Astrocyte of the spinal cord (primary cell): ENCODE measurements around the gene ZNRD2.

Source experiments
- DNase-seq: peaks from one replicate; pipeline ENCODE4 v3.0.0; 2011; ENCODE audit warnings: low read depth, low spot score
- H3K4me3 ChIP-seq: 2 replicates; pipeline ENCODE4 v1.5.1; 2011; ENCODE audit warnings: low read depth, mild to moderate bottlenecking, low read length, moderate library complexity
- in situ Hi-C: cut with HindIII; loops from 2 replicates; pipeline ENCODE4 v1.10.0; 2017; ENCODE audit warnings: low sequenced_read_pairs
- TF ChIP-seq, protein P1 (sequence below): IDR thresholded peaks from 2 replicates; pipeline ENCODE4 v1.5.1; 2012; ENCODE audit warnings: low read depth, mild to moderate bottlenecking, low read length, inconsistent platforms

Gene ZNRD2

DNA sequence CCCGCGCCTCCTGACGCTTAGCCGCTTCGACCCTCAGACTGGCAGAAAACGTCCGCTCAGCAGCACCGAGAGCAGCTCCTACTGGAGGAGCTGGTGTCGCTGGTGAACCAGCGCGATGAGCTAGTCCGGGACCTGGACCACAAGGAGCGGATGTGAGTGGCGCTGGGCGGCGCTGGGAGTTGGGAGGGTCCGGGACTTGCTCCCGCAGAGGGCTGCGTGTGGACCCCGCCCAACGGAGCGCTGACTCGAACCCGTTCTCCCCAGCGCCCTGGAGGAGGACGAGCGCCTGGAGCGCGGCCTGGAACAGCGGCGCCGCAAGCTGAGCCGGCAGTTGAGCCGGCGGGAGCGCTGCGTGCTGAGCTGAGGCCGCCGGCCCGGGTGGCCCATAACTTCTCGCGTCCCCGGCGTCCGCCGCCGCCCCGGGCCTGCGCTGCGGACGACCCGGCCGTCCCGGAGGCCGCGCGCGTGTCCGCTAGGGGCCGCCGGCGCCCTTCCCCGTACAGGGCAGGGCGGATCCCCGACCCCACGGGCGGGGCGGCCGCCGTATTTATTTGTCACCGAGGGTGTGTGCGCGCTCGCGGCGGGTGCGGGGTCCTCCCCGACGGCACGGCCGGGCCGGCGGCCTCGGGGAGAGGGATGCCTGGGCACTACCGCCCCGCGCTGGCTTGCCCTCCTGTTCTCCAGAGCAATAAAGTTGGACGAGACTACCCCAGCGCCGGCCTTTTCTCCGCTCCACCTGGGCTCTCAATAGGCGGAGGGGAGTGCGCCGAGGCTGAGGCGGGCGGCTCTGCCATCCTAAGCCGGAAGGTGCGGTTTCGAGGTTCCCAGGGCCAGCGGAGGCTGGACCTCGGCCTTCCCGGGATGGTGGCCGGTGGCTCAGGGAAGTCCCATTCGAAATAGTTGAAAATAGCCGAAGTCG, 21.9 kb downstream of the ZNRD2 start:
- TF ChIP-seq, protein P1, sequence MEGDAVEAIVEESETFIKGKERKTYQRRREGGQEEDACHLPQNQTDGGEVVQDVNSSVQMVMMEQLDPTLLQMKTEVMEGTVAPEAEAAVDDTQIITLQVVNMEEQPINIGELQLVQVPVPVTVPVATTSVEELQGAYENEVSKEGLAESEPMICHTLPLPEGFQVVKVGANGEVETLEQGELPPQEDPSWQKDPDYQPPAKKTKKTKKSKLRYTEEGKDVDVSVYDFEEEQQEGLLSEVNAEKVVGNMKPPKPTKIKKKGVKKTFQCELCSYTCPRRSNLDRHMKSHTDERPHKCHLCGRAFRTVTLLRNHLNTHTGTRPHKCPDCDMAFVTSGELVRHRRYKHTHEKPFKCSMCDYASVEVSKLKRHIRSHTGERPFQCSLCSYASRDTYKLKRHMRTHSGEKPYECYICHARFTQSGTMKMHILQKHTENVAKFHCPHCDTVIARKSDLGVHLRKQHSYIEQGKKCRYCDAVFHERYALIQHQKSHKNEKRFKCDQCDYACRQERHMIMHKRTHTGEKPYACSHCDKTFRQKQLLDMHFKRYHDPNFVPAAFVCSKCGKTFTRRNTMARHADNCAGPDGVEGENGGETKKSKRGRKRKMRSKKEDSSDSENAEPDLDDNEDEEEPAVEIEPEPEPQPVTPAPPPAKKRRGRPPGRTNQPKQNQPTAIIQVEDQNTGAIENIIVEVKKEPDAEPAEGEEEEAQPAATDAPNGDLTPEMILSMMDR = peak; percentile 18
- peak overlapping the region; percentile 22 for H3K4me3 ChIP-seq
- in situ Hi-C loops = no loop called here
- DNase-seq = peak; percentile 83

DNA sequence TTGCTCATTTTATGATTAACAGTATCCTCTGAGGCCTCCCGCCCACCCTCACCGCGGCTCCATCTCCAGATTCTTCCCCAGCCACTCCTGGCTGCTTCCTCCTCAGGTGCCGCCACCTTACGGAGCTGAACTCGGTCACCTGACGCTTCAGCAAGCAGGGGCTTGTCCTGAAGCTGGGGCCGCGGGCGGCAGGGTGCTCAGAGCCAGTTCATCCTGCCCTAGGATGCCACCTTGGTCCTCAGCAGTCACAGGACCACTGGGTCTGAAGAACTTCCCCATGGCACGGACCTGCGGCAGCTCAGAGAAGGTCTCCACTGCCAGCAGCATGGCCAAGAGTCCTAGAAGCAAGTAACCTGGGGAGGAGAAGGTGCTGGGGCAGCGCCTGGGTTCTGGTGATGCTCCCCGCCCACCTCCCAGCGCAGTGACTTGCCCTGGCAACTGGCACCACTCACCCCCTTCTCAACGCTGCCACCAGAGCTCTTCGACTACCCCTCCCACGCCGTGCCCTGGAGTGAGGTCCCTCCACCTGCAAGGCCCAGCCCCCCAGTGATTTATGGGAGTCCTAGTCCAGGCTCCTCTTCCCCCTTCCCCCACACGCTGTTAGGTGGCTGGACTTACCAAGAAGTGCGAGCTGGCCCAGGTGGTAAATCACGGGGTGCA, 22.7 kb downstream of the ZNRD2 start:
- H3K4me3 ChIP-seq = no peak overlapping the region
- no peak for DNase-seq
- TF ChIP-seq, protein P1 = no peak
- in situ Hi-C loops = no loop called here

DNA sequence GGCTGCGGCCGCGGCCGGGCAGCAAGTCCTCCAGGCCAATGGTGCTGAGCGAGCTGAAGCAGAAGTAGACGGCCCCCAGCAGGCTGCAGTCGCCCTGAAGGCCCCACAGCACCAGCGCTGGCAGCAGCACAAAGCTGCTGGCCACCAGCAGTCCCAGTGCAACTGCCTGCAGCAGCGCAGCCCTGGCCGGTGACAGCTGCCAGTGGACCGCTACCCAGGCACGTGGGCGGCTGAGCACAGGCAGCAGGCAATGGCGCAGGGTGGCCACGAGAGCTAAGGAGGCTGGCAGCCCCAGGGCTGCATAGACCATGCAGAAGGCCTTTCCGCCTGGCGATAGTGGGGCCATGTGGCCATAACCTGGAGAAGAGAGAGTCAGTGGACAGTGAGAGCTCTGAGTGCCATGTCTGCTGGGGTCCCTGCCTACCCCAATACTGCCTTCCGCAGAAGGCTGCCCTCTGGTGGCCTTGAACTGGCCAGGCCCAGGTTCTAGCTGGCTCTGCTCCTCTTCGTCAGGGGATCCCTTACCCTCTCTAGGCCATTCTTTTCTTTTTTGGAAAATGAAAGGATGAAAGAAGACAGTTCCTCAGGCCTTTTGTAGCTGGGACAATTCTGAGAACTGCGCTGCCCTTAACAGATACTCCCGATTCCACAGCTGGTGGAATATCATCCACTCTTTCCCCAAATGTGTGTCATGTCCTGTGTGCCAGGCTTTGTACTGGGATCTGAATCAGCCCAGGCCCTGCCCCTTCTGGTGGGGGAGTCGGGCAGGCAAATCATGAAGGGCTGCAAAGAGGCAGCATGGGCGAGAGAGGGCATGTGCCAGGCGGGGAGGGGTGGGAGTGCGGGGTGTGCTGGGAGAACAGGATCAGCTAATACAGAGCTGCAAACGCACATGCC, 23.5 kb downstream of the ZNRD2 start:
- in situ Hi-C loops = no loop called here
- TF ChIP-seq, protein P1 = peak; percentile 79
- H3K4me3 ChIP-seq = no peak overlapping the region
- no peak for DNase-seq

DNA sequence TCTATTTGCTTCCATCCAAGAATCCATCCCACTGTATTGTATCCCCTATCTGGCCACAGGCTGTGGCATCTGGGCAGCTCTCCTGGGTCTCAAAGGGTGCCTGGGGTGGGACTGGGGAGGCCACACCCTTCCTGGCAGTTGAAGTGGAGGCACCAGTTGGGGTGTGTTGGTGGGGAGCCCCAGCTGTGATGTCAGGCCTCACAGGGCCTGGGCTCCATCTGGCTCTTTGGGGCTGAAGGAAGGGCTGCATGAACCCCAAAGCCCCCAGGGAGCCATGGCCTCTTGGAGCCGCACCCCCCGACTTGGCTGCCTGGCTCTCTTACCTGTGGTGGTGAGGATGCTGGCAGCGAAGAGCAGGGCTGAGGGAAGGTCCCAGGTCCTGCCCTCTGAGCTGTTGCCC, 24.9 kb downstream of the ZNRD2 start:
- TF ChIP-seq, protein P1 = no peak
- in situ Hi-C loops = no loop called here
- DNase-seq = no peak
- no peak overlapping the region for H3K4me3 ChIP-seq

DNA sequence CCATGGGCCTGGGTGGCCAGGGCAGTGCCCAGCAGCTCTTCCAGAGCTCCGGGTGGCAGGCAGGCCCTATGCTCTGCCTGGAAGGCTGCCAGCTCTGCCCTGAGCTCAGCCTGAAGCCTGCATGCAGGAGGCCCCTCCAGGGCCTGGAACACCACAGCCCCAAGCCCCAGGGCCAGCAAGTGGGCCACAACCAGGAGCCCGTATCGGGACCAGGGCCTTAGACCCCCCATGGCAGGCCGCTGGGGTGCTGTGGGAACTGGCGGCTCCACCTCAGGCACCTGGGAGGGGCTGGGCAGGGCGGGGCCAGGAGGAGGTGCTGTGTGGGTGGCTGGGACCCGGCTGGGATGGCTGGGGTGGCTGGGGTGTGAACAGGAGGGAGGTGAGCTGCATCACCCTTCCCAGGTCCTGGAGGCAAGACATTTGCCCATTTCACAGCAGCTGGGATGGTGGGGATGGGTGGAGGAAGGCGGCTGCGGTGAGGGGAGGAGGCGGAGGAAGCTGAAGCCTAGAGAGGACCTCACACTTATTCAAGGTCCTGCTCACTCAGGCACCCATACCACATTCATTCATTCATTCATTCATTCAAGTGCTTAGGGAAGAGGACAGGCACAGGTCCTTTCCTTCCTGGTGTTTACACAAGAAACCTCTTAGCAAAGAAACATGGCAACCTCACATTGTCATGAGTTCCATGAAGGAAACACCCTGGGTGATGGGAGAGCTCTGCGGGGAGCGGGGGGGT, 25.4 kb downstream of the ZNRD2 start, which contains the start of gene KCNK7:
KCNK7 (minus strand) TSS at position 258 of the 739 bp plus-strand sequence; CDS start at position 230, 28 bp downstream.
- in situ Hi-C loops = no loop called here
- TF ChIP-seq, protein P1 = no peak
- no peak for DNase-seq
- H3K4me3 ChIP-seq = no peak within 1 kb of the TSS
